Forelimb muscle (tissue), 1 donor: Measurements from ENCODE around the gene SULF2. TPM values are rescaled to one million over a fixed set of nuclear protein-coding genes. Genes with fewer than 3 reads are reported as not detected.
"Not testable (repeated sequence)": the region's sequence is repeated elsewhere in the genome, so short reads cannot be mapped to it uniquely, and the experiment has no call there.

Experiments
- DNase-seq: peaks from one replicate; pipeline ENCODE4 v3.0.0-alpha.2; 2013; ENCODE audit warnings: low read depth
- polyA plus RNA-seq: library from polyadenylated mRNA; unstranded; fragments of 120-200 nt; gene quantifications from one replicate; pipeline ENCODE4 v1.2.1, GENCODE V29; 2013; ENCODE audit not compliant: insufficient read length

SULF2 gene
- polyA plus RNA-seq = 43.6 TPM

GRCh38 chr20:47785311-47785853 lies at the start of gene SULF2:
TSS of gene SULF2 (minus strand) at chr20:47785481. CDS start at chr20:47757363, 28,118 bp downstream.
- DNase-seq = no peak

DNA sequence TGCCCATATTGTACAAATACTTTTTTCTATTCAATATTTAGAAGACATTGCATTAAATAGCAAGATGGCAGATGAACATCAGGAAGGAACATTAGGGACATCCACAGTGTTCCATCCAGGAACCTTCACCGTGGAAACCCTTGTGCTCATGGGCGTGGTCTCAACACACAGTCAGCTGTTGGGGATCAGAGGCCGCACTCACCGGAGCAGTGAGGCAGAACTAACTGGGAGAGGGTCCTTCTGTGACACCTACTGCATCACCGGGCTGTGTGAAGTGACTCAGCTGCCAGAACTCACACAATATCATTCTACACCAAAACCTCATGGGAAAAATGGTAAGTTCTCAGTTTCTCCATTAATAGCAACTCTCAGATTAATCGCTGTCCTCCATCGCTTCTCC lies 46.4 kb upstream of the SULF2 start:
- DNase-seq = not testable (repeated sequence)

- DNase-seq = not testable (repeated sequence)
Observed at GRCh38 chr20:47826716-47827115, 41.4 kb upstream of the SULF2 start.

GRCh38 chr20:47826006-47826405 lies 40.7 kb upstream of the SULF2 start:
- not testable (repeated sequence) for DNase-seq

DNA sequence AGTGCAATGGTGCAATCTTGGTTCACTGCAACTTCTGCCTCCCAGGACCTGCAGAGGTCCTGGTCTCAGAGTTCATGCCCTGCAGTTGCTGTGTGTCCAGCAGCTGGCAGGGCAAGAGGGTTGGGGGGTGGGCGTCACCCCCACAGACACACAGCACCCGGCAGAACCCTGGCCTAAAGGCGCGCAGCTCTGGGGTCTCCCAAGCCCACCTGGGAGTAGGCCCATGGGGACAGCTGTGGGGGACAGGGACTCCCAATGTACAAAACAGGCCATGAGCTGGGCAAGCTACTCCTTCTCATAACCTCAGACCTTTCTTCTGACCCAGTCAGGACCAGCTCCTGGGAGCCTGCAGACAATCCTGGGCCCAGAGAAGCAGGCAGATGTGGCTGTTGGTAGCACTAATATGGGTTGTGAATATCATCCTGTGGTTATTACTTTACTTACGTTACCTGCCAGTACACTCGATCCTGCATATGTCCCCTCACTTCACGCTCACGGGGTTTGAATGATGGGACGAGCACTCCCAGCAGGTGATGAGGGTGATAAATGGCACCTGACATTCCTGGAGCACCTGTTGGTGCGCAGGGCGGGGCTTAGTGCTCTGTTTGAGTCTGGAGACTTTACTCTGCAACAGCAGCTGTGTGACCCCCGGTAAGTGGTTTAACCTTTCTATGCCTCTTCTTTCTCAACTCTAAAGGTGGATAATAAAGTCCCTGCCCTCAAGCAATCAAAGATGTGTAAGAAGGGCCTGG lies 39.9 kb upstream of the SULF2 start:
- DNase-seq = no peak

DNA sequence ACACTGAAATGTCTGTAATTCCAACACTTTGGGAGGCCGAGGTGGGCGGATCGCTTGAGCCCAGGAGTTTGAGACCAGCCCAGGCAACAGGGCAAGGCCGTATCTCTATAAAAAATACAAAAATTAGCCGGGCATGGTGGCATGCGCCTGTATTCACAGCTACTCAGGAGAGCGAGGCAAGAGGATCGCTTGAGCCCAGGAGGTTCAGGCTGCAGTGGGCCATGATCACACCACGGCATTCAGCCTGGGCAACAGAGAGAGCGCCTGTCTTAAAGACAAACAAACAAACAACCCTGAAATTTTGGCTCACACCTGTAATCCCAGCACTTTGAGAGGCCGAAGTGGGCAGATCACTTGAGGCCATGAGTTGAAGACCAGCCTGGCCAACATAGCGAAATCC lies 38.7 kb upstream of the SULF2 start:
- DNase-seq = not testable (repeated sequence)

DNA sequence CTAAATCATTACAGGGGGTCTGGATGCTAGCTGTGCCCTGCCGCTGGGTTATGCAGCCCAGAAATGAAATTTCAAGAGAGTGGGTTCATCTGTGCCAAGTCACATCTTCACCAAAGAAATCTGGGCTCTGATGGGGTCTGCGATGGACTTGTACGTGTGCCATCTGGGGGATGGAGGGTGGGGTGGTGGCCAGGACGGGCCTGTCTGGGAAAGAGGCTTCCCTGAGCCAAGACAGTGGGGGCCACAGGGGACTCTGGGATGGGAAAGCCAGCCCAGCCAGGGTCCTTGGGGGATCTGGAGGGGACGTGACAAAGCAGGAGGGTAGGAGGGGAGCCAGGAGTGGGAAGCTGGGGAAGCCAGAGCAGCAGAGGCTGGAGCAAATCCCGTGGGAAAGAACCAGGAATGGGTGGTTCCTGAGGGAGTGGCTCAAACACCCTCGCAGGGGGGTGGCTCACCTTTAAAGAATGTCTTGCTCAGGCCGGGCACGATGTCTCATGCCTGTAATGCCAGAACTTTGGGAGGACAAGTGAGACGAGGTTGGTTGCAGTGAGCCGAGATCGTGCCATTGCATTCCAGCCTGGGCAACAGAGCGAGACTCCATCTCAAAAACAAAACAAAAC lies 36.3 kb upstream of the SULF2 start:
- DNase-seq = no peak

GRCh38 chr20:47818996-47819609 lies 33.8 kb upstream of the SULF2 start:
- no peak for DNase-seq

DNA sequence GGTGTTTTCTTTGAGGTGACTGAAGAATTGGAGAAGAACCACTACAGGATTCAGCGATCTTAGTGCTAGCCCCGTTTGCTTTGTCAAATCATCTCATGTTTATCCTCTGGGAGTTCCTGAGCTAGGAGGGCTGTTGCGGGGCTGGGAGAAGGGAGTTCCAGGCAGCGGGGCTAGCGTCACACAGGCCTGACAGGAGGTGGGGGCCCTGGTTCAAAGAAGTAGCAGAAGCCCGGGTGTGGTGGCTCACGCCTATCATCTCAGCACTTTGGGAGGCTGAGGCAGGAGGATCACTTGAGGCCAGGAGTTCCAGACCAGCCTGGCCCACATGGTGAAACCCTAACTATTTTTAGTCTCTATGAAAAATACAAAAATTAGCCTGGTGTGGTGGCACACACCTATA lies 33.2 kb upstream of the SULF2 start:
- DNase-seq = no peak

DNA sequence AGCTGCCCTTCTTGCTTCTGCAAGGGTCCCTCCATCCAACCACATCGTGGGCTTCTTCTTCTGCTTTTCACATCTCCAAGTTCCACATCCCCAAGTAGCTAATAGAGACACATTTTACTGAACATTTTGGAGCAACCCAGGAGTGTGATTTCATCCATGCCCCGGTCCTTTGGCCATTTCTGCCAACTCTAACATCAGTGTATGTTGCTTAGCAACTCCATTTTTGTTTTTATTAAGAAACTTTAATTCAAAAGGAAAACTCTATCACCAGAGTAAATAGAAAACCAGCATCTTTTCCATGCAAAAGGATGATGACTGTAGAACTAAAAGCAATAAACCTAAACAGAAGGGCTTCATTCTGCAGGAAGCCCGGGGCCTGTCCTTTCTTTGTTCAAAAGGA lies 32.7 kb upstream of the SULF2 start:
- no peak for DNase-seq

GRCh38 chr20:47817573-47817972 lies 32.3 kb upstream of the SULF2 start:
- no peak for DNase-seq

GRCh38 chr20:47816487-47817451 lies 31.5 kb upstream of the SULF2 start:
- no peak for DNase-seq

GRCh38 chr20:47815866-47816265 lies 30.6 kb upstream of the SULF2 start:
- no peak for DNase-seq

- no peak for DNase-seq
Observed at GRCh38 chr20:47815416-47815806, 30.1 kb upstream of the SULF2 start.

DNA sequence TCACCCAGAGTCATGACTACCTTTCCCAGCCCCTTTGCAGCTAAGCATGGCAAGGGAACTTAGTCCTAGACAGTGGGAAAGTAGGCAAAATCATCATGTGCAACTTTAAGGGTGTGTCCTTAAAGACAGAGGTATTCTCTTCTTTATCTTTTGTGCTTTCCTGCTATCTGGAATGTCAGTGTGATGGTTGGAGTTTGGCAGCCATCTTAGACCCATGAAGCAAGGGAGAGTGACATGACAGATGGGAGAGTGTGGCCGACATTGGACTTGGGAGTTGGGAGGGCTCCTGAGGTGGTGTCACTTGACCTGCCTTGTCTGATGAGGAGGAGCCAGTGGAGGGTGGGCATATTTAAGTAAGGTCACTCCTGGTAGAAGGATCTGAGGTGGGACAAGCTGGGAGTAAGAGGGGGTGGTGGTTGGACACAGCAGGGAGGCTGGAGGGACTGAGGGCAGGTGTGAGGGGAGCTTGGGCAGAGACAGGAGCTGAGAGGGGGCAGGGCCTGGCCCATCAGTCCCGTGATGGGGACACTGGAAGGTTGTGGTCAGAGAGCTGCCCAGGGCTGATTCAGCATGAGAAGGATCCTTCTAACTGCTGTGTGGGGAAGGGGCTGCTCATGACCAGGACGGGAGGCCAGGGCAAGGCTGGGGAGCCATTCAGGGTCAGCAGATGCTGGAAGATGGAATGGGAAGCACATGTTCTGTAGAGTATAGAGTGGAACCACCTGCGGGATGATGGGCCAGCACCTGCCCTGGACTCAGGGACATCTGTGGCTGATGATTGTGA lies 29.5 kb upstream of the SULF2 start:
- DNase-seq = no peak

DNA sequence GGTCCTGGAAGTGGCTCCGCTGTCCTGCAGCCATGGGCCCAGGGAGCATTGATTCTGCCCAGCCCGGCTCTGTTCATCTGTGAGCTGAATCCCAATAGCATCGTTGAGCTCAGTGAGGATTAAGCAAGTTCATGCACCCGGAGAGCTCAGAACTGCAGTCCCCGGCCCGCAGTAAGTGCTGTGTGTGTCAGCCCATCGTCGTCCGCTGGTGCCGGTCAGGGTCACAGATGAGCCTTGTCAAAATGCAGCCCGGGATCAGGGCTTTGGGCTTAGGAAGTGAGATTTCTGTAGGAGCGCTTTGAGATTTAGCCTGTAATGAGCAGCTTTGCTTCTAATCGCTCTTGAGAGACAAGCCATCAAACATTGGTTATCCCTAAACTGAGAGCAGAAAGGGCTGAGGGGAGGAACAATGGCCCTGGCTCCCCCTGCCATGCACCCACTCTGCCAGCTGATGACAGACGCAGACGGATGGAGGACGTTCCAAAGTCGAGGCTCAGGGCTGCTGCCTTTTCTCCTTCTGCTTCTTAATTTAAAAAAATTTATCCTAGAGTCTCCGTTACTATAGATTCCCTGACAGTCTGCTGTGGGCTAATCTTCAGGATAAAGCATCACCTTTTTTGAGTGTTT lies 25.6 kb upstream of the SULF2 start:
- no peak for DNase-seq

GRCh38 chr20:47810116-47810677 lies 24.9 kb upstream of the SULF2 start:
- no peak for DNase-seq

- no peak for DNase-seq
Observed at GRCh38 chr20:47809161-47809960, 24.1 kb upstream of the SULF2 start.

GRCh38 chr20:47805951-47806350 lies 20.7 kb upstream of the SULF2 start:
- no peak for DNase-seq
